HG03196 (cell line): Measurements from ENCODE around the gene FYCO1.

ENCODE experiments used
- ATAC-seq: cut with Tn5 transposase; IDR thresholded peaks from one replicate; pipeline ENCODE4 v1.9.1; 2021; ENCODE audit not compliant: unreplicated experiment

The FYCO1 gene

GRCh38 chr3:45965653-45966052, 30.0 kb downstream of the FYCO1 start:
- no peak for ATAC-seq

DNA sequence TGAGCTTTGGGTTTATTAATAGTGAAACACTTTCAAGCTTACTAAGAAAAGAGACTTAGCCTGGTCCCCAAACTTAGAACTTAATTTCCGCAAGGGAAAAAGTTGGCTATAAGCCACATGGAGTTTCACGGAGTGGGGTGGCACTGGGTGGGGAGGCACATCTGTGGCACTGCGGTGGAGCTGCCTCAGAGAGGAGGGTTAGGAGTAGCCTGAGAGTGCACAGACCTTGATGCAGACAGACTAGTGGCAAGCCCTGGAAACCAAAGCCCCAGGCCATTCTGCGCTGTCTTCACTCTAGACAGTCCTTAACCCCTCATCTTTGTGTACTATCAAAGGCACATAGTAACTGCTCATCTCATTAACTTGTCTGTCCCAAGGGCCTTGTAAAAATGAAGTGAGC, 30.4 kb downstream of the FYCO1 start:
- no peak for ATAC-seq

- no peak for ATAC-seq
Observed at GRCh38 chr3:45964139-45964538, 31.5 kb downstream of the FYCO1 start.

DNA sequence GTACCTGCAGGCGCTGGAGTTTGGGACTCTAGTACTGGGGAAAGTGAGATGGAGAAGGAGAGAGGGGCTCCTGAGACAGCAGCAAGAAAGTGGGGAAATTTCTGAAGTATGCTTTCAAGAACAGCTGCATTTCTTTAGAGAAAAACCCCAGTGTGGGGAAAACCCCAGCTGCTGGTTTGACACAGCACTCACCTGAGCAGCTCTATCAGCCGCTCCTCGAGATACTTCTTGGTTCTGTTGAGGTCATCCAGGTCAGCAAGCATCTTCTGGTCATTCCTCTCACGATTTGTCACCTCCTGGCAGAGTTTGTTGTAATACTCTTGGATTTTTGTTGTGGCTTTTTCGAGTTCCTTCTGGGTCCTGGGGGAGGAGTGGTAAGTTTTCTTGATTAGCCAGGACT, 33.6 kb downstream of the FYCO1 start:
- ATAC-seq, result peak; percentile 52

DNA sequence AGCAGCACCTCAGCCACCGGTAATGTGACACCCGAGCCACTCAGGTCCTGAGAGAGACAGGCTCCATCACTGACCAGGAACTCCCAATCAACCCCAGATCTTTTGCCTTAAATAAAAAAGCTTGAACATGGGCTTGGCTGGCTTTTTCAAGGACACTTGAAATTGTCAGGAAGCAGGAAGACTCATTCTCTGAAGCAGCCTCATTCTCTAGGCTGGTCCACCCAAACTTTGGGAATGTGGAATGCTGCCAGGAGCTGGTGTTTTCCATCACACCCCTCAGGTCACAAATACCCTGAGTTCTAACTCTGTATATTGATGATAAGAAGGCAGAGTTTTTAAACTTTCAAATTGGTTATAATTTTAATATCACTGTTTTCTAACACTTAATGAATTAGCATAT, 35.3 kb downstream of the FYCO1 start:
- no peak for ATAC-seq

GRCh38 chr3:45959201-45959600, 36.4 kb downstream of the FYCO1 start:
- no peak for ATAC-seq

- no peak for ATAC-seq
Observed at GRCh38 chr3:45958321-45958791, 37.3 kb downstream of the FYCO1 start.

- no peak for ATAC-seq
Observed at GRCh38 chr3:45957586-45957985, 38.0 kb downstream of the FYCO1 start.

DNA sequence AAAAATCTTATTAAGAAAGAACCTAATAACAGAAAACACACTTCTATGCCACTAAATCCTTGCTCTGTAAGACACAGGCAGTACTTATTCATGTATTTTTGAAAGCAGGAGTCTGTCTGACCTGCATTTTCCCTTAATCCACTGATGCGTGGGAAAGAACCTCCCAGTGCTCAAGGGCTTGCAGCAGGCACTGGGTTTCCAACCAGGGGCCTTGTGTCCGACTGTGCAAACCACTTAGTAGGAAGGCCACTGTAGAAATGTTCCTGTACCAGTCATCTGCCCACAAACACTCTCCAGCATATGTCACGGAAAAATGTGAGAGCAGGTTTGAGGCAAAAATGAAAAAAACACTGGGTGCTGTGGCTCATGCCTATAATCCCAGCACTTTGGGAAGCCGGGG, 39.9 kb downstream of the FYCO1 start:
- ATAC-seq, result no peak

DNA sequence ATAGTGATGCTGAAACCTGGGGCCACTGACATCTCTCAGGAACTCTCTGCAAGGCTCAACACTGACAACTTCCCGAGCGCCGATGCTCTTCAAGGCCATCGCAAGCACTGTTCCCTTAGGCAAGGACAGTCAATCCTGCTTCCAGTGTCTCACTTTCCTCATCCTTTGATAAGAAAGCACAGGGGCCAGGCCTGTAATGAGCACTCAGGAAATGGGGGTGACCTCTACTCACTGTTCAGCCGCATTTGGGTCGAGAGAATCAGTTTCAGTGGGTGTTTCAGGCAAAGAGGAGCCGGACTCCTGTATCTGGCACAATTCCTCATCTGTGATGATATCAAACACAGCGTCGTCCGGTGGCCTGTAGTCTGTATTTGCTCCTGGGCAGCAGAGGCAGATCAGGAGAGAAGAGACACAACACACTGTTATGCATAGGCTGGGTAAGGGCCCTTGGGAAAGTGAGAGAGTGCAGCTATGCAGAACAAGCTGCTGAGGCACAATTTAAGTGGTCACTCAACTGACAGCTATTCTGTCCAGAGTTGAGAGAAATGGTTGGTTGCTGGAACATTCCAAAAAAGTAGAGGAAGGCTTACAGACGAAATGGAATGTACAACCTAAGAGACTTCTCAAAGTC, 40.5 kb downstream of the FYCO1 start:
- no peak for ATAC-seq

DNA sequence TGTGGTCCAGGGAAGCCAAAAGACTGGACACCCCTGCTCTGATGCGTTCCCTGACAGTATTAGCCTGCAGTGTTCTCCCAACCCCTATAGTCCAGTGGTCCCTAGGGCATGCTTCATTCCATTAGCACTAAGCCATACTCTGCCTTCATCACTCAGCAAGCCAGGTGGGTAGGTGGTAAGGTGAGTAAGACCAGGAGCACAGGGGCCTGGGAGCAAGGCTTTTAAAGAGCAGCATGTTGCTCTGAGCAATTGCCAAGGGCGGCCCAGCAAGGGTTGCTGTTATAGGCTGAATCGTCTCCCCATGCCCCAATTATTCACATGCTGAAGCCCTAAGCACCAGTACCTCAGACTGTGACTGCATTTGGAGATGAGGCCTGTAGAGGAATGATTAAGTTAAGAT, 41.3 kb downstream of the FYCO1 start:
- ATAC-seq, result no peak

- ATAC-seq, result no peak
Observed at GRCh38 chr3:45953536-45953935, 42.1 kb downstream of the FYCO1 start.

- no peak for ATAC-seq
Observed at GRCh38 chr3:45952456-45952855, 43.2 kb downstream of the FYCO1 start.

DNA sequence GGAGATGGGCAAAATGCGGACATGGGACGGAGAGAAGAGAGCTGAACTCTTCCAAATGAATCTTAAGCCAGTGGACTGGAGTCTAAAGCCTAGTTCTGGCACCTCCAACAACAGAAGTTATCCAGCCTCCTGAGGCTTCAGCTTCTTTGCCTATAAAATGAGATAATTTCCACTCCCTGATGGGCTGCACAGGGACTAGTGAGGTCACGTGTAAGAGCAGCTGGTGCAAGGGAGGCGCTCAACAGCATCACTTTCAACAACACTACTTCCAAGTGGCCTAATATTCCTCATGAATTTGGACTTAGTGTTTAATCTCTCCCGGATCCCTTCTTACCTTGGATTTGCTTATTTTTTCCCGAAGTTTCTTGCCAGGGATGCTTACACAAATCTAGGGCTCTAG, 43.7 kb downstream of the FYCO1 start:
- no peak for ATAC-seq

DNA sequence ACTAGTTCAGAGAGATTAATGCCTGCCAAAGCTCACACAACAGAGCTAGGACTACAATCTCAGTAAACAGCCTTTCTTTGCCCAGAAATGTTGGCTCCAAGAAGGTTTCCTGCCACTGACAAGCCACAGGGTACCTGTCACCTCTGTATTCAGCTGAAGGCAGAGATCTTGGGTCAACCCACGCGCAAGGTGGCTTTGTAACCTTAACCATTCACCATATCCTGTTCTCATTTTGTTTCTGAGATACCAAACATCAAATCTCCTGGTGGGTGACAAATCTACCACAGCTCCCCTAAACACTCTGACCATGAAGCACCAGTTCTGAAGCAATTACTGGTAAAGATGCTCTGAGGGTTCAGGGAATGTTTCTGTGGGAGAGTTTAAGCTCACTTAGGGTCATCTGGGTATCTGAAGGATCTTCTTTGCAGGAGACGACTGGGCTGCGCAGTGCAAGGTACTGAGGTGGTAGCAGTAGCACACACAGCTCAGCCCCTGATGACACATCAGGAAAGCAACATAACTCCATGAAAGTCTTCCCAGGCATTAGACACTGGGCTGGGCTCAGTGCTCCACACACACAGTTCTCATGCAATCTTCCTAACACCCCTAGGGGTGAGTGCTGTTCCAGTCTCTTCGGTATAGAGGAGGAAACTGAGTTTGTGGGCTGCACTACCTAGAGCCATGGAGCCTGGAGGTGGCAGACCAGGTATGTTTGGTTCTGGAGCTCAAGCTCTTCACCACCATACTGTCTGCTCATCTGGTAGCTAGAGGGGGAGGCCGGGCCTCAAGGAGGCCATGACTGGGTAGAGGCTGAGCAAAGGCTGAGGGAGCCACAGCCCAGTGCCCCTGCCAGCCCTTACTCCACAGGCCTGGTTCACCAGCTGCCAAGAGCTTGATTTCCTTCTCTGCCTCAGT, 44.7 kb downstream of the FYCO1 start:
- ATAC-seq, result no peak

DNA sequence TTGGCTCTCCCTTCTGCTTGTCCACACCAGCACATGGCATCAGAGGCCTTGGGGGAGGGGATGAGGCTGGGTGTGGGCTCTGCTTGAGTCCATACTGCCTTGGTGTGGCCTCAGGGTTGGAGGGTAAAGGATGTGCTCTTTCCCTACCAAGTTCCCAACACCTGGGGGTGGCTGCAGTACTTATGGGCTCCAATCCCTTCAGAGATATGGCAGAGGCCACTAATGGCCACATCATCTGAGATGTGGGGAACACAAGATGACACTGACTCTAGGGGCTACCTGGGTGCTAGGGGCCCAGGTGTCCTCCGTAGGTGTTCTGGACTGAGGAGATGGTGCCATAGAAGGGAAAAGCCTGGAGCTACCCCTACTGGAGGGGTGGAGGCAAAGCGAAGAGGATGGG, 45.5 kb downstream of the FYCO1 start:
- no peak for ATAC-seq

GRCh38 chr3:45949432-45949831, 46.2 kb downstream of the FYCO1 start:
- ATAC-seq, result no peak

- no peak for ATAC-seq
Observed at GRCh38 chr3:45948881-45949280, 46.7 kb downstream of the FYCO1 start.

DNA sequence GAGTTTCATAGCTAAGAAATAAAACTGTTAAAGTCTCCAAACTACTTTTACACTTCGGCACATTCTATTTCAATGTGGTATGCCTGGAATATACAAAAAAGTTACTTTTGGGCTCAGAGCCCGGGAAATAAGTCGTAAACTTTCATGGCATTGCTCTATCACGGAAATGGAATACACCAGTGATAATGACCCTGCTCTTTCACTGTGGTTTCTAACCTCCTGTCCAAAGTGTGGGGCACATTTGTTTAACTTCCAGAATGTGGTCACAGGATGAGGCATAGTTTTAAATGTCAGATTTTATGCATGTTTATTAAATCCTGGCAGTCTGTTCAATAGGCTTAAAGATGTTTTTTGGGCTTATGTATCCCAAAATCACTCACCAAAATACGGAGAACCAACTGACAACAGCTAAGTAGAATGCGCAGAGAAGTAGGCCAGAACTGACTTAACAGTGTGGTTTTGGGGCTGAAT, 47.3 kb downstream of the FYCO1 start:
- ATAC-seq, result no peak

DNA sequence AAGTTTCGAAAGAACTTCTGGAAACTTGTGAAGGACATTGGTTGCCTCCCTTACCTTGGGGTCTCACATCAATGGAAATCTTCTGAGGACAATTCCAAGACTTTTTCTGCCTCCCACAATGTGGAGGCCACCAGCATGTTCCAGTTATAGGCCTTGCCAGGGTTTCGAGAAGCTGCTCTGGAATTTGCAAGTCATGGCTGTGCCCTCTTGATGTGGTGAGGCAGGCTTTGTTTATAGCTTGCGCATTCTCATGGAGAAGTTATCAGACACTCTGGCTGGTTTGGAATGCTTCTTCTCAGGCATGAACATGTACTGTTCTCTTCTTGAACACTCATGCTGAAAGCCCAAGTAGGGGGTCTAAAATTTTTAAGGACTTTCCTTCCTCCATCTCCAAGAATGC, 48.3 kb downstream of the FYCO1 start:
- no peak for ATAC-seq

- ATAC-seq, result no peak
Observed at GRCh38 chr3:45946875-45947274, 48.7 kb downstream of the FYCO1 start.

DNA sequence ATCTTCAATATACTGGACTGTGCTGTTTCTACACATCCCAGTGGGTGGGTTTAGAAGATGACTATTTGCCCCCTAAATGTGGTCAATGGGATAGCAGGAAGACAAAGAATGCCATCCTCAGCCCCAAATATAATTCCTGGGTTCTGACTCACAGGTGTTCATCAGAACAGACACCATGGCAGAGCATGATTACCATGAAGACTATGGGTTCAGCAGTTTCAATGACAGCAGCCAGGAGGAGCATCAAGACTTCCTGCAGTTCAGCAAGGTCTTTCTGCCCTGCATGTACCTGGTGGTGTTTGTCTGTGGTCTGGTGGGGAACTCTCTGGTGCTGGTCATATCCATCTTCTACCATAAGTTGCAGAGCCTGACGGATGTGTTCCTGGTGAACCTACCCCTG, 49.3 kb downstream of the FYCO1 start:
- ATAC-seq, result no peak
